Muscle of leg (tissue), 11 donors: Measurements from ENCODE around the gene CIPC. TPM values are rescaled to one million over a fixed set of nuclear protein-coding genes. Genes with fewer than 3 reads are reported as not detected.

Experiments
- DNase-seq: peaks from one replicate; pipeline ENCODE4 v3.0.0; 2013
- H3K27ac ChIP-seq: one replicate; pipeline ENCODE4 v1.5.1; 2013; ENCODE audit warnings: mild to moderate bottlenecking, low read length, control low read depth
- H3K27me3 ChIP-seq: one replicate; pipeline ENCODE4 v1.6.1; 2013; ENCODE audit warnings: low read length; ENCODE audit not compliant: control insufficient read depth, insufficient read depth
- H3K36me3 ChIP-seq: one replicate; pipeline ENCODE4 v1.6.1; 2013; ENCODE audit warnings: low read length; ENCODE audit not compliant: control insufficient read depth, insufficient read depth
- H3K4me1 ChIP-seq: one replicate; pipeline ENCODE4 v1.6.1; 2013; ENCODE audit warnings: low read length; ENCODE audit not compliant: control insufficient read depth, insufficient read depth
- H3K4me3 ChIP-seq: one replicate; pipeline ENCODE4 v1.5.1; 2013; ENCODE audit warnings: low read length, control low read depth
- H3K9me3 ChIP-seq: replicated peaks from 2 replicates; pipeline ENCODE4 v1.6.1; 2013; ENCODE audit warnings: low read depth, low read length; ENCODE audit not compliant: control insufficient read depth
- WGBS: methylation state at CpG from one replicate; pipeline ENCODE4 v1.1.5; 2013; ENCODE audit warnings: missing lambda C conversion rate; ENCODE audit not compliant: insufficient coverage; 5-methylcytosine and 5-hydroxymethylcytosine counted together
- polyA plus RNA-seq, 8 donors: library from polyadenylated mRNA; unstranded; fragments of 120-200 nt; gene quantifications; one replicate each; pipeline versions ENCODE4 v1.2.1 to v1.2.3, GENCODE V29; 2013; ENCODE audit warnings: inconsistent platforms in 1 of 8, low replicate concordance in 1 of 8; ENCODE audit not compliant: insufficient read length in 8 of 8, insufficient read depth in 1 of 8
- total RNA-seq: library from RNA; stranded (reverse); fragments of 120-200 nt; gene quantifications from one replicate; pipeline ENCODE4 v1.2.4, GENCODE V29; 2013

Gene CIPC
- total and polyA plus RNA-seq, 9 donors: 13.0 to 18.9 (median 16.1) TPM

DNA sequence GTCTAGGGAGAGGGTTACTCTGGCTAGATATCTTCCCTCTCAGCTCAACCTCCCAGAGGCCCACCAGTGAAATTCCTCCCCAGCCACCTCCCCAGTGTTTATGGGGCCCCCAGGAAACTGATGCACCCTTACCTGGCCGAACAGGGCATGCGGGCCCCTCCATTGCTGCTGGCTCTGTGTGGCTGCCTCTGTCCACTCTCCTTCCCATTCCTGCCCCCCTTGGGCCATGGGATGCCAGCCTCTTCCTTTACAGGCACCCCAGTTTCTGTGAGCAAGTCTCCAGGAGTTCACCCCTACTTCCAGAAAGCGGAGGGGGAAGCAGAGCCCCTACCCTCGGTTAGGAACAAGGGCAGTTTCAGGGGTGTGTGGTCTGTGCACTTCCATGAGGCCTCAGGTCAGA lies 63.0 kb downstream of the CIPC start:
- peaks cover 12% of the 10 kb centered on the region for H3K4me1 ChIP-seq
- no peak for DNase-seq
- no peak overlapping the region for H3K4me3 ChIP-seq
- WGBS: 86% methylated on average over 2 of the region's 4 CpGs
- no peaks in the 10 kb centered on the region for H3K9me3 ChIP-seq
- H3K36me3 ChIP-seq: no peaks in the 10 kb centered on the region
- H3K27ac ChIP-seq: no peak overlapping the region
- peaks cover 4% of the 10 kb centered on the region for H3K27me3 ChIP-seq

Other genes with a start within 250 kb of the CIPC start
- 16.8 TPM for gene IRF2BPL, start 69.5 kb upstream of the CIPC start, total RNA-seq
- gene IRF2BPL, start 69.5 kb upstream of the CIPC start, polyA plus RNA-seq: 10 to 100 TPM; 20.3 to 30.4 (median 25.2) TPM
- 0.09 TPM for gene ZDHHC22, start 43.5 kb downstream of the CIPC start, total RNA-seq
- gene ZDHHC22, start 43.5 kb downstream of the CIPC start, polyA plus RNA-seq: under 1 TPM; 0.31 to 0.61 (median 0.46) TPM
- 0.71 TPM for gene TMEM63C, start 83.5 kb downstream of the CIPC start, total RNA-seq
- gene TMEM63C, start 83.5 kb downstream of the CIPC start, polyA plus RNA-seq: 1 to 10 TPM; 1.3 to 5.2 (median 2.5) TPM
- gene NGB, start 172.9 kb downstream of the CIPC start, total RNA-seq: not detected
- under 1 TPM in 1 of 8 donors, not detected in 7; 0.17 TPM for gene NGB, start 172.9 kb downstream of the CIPC start, polyA plus RNA-seq
- gene POMT2, start 222.6 kb downstream of the CIPC start, total RNA-seq: 11.7 TPM
- gene POMT2, start 222.6 kb downstream of the CIPC start, polyA plus RNA-seq: 10 to 100 TPM; 15.8 to 25.9 (median 24.4) TPM
- gene GSTZ1, start 222.8 kb downstream of the CIPC start, total RNA-seq: 22.6 TPM
- gene GSTZ1, start 222.8 kb downstream of the CIPC start, polyA plus RNA-seq: 10 to 100 TPM; 20.7 to 28.0 (median 25.1) TPM